ENCODE data around the gene CAPN13. TPM values are rescaled to one million over a fixed set of nuclear protein-coding genes. Genes with fewer than 3 reads are reported as not detected.
A peak's percentile ranks its signal among the peaks of the same experiment; 100 is the strongest.

CAPN13 gene
- total and polyA plus RNA-seq, 11 donors: not detected

DNA sequence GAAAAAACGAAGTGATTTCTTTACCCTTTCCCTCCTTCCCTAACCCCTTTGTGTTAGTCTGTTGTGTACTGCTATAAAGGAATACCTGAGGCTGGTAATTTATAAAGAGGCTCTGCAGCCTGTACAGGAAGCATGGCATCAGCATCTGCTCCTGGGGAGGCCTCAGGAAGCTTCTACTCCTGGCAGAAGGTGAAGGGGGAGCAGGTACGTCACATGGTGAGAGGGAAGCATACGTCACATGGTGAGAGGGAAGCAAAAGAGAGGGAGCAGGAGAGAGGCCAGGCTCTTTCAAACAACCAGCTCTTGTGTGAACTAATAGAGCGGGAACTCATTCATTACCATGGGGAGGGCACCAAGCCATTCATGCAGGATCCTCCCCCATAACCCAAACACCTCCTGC lies 126.2 kb downstream of the CAPN13 start:
- DNase-seq: no peak

DNA sequence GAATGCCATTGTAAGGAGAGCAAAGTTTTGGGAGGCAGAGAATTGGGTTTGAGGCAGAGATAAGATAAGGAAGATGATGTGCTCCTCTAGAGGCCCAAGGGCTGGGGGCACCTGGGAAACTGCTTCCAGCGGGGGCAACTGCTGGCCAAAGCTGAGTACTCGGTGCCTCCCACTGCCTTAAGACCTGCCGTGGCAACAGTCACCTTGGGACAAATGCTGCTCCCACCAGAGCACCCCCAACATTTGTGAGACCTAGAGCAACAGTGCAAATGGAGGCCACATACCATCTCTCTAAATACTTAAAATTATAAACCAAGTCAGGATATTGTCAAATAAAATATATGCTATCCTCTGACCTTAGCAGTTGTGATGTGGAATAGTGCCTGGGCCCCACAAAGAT lies 127.1 kb downstream of the CAPN13 start:
- intact Hi-C loops (cut with DNase I): loop anchor here in 3 of 10 donors (10.0 kb wide), 3 partner anchors 85 to 235 kb away; partner anchors contain the start of gene LCLAT1 (in 1 of the 3)

More for the DNA sequence above, 126.2 kb downstream of the CAPN13 start:
- TF ChIP-seq, protein P1, sequence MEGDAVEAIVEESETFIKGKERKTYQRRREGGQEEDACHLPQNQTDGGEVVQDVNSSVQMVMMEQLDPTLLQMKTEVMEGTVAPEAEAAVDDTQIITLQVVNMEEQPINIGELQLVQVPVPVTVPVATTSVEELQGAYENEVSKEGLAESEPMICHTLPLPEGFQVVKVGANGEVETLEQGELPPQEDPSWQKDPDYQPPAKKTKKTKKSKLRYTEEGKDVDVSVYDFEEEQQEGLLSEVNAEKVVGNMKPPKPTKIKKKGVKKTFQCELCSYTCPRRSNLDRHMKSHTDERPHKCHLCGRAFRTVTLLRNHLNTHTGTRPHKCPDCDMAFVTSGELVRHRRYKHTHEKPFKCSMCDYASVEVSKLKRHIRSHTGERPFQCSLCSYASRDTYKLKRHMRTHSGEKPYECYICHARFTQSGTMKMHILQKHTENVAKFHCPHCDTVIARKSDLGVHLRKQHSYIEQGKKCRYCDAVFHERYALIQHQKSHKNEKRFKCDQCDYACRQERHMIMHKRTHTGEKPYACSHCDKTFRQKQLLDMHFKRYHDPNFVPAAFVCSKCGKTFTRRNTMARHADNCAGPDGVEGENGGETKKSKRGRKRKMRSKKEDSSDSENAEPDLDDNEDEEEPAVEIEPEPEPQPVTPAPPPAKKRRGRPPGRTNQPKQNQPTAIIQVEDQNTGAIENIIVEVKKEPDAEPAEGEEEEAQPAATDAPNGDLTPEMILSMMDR (IDR thresholded peaks at IDR 0.05): no peak
- no peak for TF ChIP-seq POLR2A (IDR thresholded peaks at IDR 0.05)
- Histone ChIP-seq H3K27me3 (no peaks in the 10 kb centered on the region), H3K36me3 (no peaks in the 10 kb centered on the region), H3K4me3 (no peak overlapping the region), H3K4me1 (peaks cover 0 to 3% (median 0%) of the 10 kb centered on the region in 12 donors), H3K27ac (no peak overlapping the region), H3K9me3 (no peaks in the 10 kb centered on the region)
- intact Hi-C loops (cut with DNase I): loop anchor here in 3 of 10 donors (10.0 kb wide), 3 partner anchors 86 to 236 kb away; partner anchors contain the start of gene LCLAT1 (in 1 of the 3)
- 90 to 99% (median 93%) methylated on average over 4 of the region's 4 CpGs for WGBS, 4 donors
- ATAC-seq: no peak

DNA sequence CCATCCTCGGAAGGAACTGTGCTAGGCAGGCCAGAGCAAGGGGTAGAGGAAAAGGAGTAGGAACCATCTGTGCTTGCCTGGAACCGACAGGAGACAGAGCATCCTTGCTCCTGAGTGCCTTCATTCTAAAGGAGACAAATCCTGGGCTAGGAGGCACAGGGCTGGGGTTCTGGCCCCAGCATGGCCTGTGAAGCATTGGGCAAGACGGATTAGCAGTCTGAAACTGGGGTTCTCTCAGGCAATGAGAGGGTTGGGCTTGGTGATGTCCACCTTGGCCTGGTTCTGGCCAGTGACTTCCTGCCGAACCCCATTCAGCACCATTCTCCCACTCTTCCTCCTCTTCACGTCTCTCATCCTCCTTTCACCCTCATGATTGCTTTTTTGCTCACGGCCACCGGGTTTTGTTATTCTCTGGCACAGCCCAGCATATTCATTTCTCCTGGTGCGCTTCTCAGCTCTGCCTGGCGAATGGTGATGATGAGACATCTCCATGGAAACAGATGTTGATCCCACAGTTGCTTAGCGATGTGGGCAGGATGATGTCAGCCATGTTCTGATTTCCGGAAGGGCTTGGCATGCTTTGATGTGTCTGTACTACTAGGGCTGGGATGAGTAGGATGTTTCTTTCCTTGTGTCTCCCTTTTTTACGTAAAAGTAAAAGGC lies 127.7 kb downstream of the CAPN13 start:
- 81 to 86% (median 84%) methylated on average over 12 of the region's 12 CpGs for WGBS, 4 donors
- Histone ChIP-seq H3K4me1 (no peaks in the 10 kb centered on the region), H3K9me3 (no peaks in the 10 kb centered on the region), H3K27ac (no peak overlapping the region), H3K4me3 (no peak overlapping the region), H3K27me3 (no peaks in the 10 kb centered on the region), H3K36me3 (no peaks in the 10 kb centered on the region)
- intact Hi-C loops (cut with DNase I): loop anchor here in 3 of 10 donors (10.0 kb wide), 3 partner anchors 85 to 235 kb away; partner anchors contain the start of gene LCLAT1 (in 1 of the 3)
- ATAC-seq: peak in 2 of 4 donors; percentile 18 to 28
- TF ChIP-seq, protein P1 (IDR thresholded peaks at IDR 0.05): no peak
- TF ChIP-seq POLR2A (IDR thresholded peaks at IDR 0.05): no peak
- no peak for DNase-seq

More for the DNA sequence above, 127.1 kb downstream of the CAPN13 start:
- no peak for TF ChIP-seq POLR2A (IDR thresholded peaks at IDR 0.05)
- TF ChIP-seq, protein P1 (IDR thresholded peaks at IDR 0.05): no peak
- DNase-seq (no peak), ATAC-seq (no peak)
- H3K4me1 ChIP-seq: no peaks in the 10 kb centered on the region
- 88 to 94% (median 91%) methylated on average over 3 of the region's 3 CpGs for WGBS, 4 donors
- H3K27me3 ChIP-seq: no peaks in the 10 kb centered on the region
- no peaks in the 10 kb centered on the region for H3K9me3 ChIP-seq
- H3K4me3 ChIP-seq: no peak overlapping the region
- H3K36me3 ChIP-seq: no peaks in the 10 kb centered on the region
- no peak overlapping the region for H3K27ac ChIP-seq

DNA sequence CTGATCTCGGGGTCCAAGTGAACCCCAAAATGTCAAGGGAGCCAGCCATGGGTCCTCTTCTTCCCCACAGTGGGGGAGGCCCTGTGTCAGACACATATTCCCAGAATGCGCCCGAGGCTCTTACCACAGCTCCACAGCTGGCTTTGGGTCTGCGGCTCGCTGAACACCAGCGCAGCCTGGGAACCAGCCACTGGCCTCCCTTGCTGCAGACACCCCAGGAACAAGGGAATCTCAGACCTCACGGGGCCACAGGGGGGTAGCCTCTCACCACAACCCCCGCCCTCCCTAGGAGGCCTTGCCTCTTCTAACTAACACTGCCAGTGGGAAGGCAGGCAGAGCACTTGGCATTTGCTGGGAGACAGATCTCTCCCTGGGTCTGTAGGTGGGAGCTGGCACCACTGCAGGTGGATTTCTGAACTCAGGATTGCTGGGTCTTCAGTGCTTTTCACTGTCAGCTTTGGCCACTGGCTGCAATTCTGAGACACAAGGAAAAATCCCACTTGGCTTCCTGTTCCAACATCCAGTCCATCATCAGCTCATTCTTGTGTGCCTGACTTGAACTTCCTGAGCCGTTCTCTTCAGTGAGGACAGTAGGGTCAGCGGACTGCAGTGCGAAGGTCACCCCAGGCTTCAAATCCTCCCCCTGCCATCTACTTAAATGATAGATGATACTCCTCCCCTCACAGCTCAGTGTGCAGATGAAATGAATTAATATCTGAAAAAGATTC lies 128.7 kb downstream of the CAPN13 start:
- Histone ChIP-seq H3K36me3 (no peaks in the 10 kb centered on the region), H3K27me3 (no peaks in the 10 kb centered on the region), H3K4me3 (no peak overlapping the region), H3K4me1 (no peaks in the 10 kb centered on the region), H3K27ac (no peak overlapping the region), H3K9me3 (no peaks in the 10 kb centered on the region)
- 75 to 88% (median 79%) methylated on average over 8 to 11 of the region's 11 CpGs for WGBS, 4 donors
- no peak for TF ChIP-seq POLR2A (IDR thresholded peaks at IDR 0.05)
- TF ChIP-seq, protein P1 (IDR thresholded peaks at IDR 0.05): no peak
- intact Hi-C loops (cut with DNase I): no loop called here
- peak in 1 of 4 donors; percentile 29 for ATAC-seq
- DNase-seq: no peak

Measured in heart left ventricle (tissue), 16 donors.